HG02981 (cell line): Measurements from ENCODE around the gene CCNB3.
A peak's percentile ranks its signal among the peaks of the same experiment; 100 is the strongest.
"Not testable (repeated sequence)": the region's sequence is repeated elsewhere in the genome, so short reads cannot be mapped to it uniquely, and the experiment has no call there.

Experiments
- ATAC-seq: cut with Tn5 transposase; IDR thresholded peaks from one replicate; pipeline ENCODE4 v1.9.1; 2021; ENCODE audit warnings: mild to moderate bottlenecking, moderate library complexity; ENCODE audit not compliant: unreplicated experiment

Gene CCNB3

GRCh38 chrX:50204364-50204899 is at the start of gene CCNB3:
CCNB3 (plus strand) TSS chrX:50204765; CDS start chrX:50285164, 80,399 bp downstream.
- ATAC-seq = peak; percentile 99

GRCh38 chrX:50157545-50158135 is 46.9 kb upstream of the CCNB3 start:
- ATAC-seq = no peak

GRCh38 chrX:50158593-50158992 is 46.0 kb upstream of the CCNB3 start:
- no peak for ATAC-seq

GRCh38 chrX:50161127-50161526 is 43.4 kb upstream of the CCNB3 start:
- ATAC-seq = no peak

GRCh38 chrX:50165727-50166126 is 38.8 kb upstream of the CCNB3 start:
- ATAC-seq = no peak

GRCh38 chrX:50167366-50167765 is 37.2 kb upstream of the CCNB3 start:
- ATAC-seq = no peak

- peak; percentile 56 for ATAC-seq
Measured at GRCh38 chrX:50168241-50168687, 36.3 kb upstream of the CCNB3 start.

- ATAC-seq = no peak
Measured at GRCh38 chrX:50169717-50170116, 34.8 kb upstream of the CCNB3 start.

- no peak for ATAC-seq
Measured at GRCh38 chrX:50180073-50180940, 24.3 kb upstream of the CCNB3 start.

GRCh38 chrX:50183891-50184290 is 20.7 kb upstream of the CCNB3 start:
- ATAC-seq = no peak

- ATAC-seq = no peak
Measured at GRCh38 chrX:50188859-50189600, 15.5 kb upstream of the CCNB3 start.

GRCh38 chrX:50198348-50198747 is 6.2 kb upstream of the CCNB3 start:
- no peak for ATAC-seq

- no peak for ATAC-seq
Measured at GRCh38 chrX:50200907-50201306, 3.7 kb upstream of the CCNB3 start, which contains the start of gene AKAP4. AKAP4 (minus strand) TSS chrX:50201007; CDS start chrX:50200889, 118 bp downstream.

GRCh38 chrX:50202539-50202938 is 2.0 kb upstream of the CCNB3 start:
- no peak for ATAC-seq

GRCh38 chrX:50206753-50207152 is 2.2 kb downstream of the CCNB3 start:
- no peak for ATAC-seq

- ATAC-seq = no peak
Measured at GRCh38 chrX:50211510-50211909, 6.9 kb downstream of the CCNB3 start.

GRCh38 chrX:50281253-50281652 is 76.7 kb downstream of the CCNB3 start:
- no peak for ATAC-seq

- ATAC-seq = no peak
Measured at GRCh38 chrX:50327235-50327634, 122.7 kb downstream of the CCNB3 start.

GRCh38 chrX:50332668-50333067 is 128.1 kb downstream of the CCNB3 start:
- not testable (repeated sequence) for ATAC-seq

- ATAC-seq = no peak
Measured at GRCh38 chrX:50333308-50333707, 128.7 kb downstream of the CCNB3 start.

GRCh38 chrX:50343917-50344316 is 139.4 kb downstream of the CCNB3 start:
- no peak for ATAC-seq
